NCI-H1105 (cell line): ENCODE data around the gene TENM3.
A peak's percentile ranks its signal among the peaks of the same experiment; 100 is the strongest.

Experiments
- DNase-seq: peaks from one replicate; lab custom pipeline; 2025; lab: John Stamatoyannopoulos, UW

TENM3 gene

DNA sequence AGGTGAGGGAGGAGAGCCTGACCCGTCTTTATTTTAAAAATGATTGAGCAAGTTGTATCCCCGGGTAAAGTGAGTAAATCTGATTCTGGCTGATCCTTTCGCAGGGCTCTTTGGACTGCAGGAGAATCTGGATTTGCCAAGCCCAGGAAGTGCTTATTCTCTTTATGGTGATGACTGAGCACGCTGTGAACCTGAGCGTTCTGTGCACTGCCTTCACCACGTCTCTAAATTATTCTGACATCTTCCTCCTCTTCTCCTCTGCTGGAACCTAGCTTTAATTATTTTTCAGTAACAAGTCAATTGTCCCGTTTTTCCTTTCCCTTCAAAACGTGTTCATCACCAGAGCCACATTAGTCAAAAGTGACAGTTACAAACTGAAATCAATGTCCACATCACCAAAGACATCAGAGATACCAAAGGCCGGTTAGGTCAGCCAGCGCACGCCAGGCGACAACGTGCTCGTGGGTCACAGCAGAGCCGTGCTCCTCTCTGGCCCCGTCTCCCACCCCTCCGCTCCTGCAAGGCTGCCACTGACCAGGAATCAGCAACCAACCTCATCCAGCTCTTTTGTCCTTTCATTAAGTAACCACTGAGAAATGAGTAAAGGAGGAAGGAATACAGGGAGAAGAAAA, 599.7 kb downstream of the TENM3 start:
- DNase-seq: no peak

GRCh38 chr4:182843808-182844325, 600.7 kb downstream of the TENM3 start:
- DNase-seq: peak; percentile 1

- no peak for DNase-seq
These were observed 602.4 kb downstream of the TENM3 start for GRCh38 chr4:182845618-182846017.

DNA sequence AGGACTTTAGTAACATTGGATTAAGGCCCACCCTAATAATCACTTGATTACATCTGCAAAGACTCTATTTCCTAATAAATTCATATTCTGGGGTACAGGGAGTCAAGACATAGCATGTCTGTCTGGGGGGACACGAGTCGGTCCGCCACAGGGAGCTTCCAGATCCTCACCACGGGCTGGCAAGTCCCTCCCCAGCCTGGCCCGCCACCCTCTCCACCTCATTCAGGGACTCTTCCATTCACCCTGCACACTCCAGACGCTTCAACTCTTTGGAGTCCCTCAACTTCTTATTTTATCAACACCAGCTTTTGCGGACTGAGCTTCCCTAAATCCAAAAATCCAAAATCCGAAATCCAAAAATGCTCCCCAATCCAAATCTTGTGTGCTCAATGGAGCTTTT, 602.8 kb downstream of the TENM3 start:
- DNase-seq: no peak

GRCh38 chr4:182847576-182848450, 604.6 kb downstream of the TENM3 start:
- DNase-seq: no peak

- DNase-seq: no peak
These were observed 605.5 kb downstream of the TENM3 start for GRCh38 chr4:182848685-182849084.
